Fibroblast of pulmonary artery (primary cell): ENCODE data around the gene NRP2.

Source experiments
- DNase-seq: peaks from one replicate; pipeline ENCODE4 v3.0.0-alpha.2; 2010; ENCODE audit warnings: low read depth
- H3K4me3 ChIP-seq: replicated peaks from 2 replicates; pipeline ENCODE4 v1.5.1; 2011; ENCODE audit warnings: low read depth, mild to moderate bottlenecking, control low read depth, low read length, moderate library complexity
- CTCF ChIP-seq: IDR thresholded peaks from 2 replicates; pipeline ENCODE4 v1.5.1; 2011; ENCODE audit warnings: mild to moderate bottlenecking, control low read depth, low read length, inconsistent platforms; ENCODE audit errors: missing control alignments

NRP2 gene

DNA sequence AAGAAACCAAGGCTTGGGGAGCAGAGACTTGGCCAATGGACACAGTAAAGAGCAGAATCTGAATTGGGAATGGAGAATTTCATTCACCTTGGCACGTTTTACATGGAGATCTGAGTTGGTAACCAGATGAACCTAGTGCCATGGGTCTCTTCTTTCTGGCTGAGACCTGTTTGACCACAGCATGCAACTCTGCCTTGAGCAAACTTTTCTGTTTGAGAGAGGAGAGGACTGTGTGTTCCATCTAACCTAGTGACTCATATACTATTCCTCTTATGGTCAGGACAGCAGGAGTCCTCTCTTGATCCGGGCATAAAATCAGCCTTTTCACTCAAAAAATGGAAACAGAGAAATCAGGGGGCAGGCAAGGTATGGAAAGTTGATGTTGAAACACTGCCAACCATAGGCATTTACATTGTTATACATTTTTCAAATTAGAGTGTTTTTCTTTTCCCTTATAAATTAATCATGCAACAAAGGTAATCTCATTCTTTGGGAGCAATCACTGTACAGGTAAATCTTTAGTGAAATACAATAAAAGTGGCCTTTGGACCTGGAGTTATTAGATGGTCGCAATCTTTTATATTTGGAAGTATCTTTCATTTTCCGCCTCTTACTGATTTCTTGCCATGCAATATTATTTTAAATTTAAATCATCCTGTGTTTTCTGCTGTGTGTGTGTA, 86.7 kb downstream of the NRP2 start:
- TF ChIP-seq CTCF: no peak
- peak; percentile 43 for DNase-seq
- H3K4me3 ChIP-seq: no peak overlapping the region

DNA sequence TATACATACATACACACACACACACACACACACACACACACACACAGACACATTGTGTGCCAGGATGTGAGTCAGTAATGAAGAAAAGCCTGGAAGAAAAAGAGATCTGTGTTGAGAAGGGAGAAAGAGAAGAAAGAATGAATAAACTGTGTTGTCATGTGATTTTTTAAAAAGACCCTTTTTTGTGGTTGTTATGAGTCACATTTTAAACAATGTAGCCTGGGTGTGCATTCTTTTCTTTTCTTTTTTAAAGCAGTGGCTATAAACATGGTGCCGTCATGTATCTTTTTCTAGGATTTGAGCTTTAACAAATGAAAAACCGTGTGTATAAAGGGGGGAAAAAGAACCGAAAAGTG, 87.2 kb downstream of the NRP2 start:
- peak; percentile 90 for DNase-seq
- no peak for TF ChIP-seq CTCF
- H3K4me3 ChIP-seq: no peak overlapping the region

- DNase-seq: no peak
- no peak for TF ChIP-seq CTCF
These were observed 87.6 kb downstream of the NRP2 start for GRCh38 chr2:205769879-205770278.

DNA sequence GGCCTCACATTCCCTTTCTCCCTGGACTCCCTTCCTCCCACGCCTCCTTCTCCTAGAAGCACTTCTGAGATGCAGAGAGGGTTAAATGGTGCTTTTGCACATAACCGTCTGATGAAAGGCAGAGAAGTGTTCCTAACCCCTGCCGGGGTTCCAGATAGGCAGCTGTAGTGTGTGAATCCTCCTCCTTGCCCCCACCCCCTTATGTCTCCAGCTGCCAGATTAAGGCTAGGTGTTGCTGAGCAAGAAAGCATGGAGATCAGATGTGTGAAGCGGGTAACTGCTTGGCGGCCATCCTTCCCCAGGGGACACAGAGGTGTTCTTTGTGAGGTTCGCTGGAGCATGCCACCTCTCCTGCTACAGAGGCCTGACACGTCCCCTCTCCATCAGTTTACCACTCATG, 88.3 kb downstream of the NRP2 start:
- DNase-seq: no peak
- no peak for TF ChIP-seq CTCF
- no peak overlapping the region for H3K4me3 ChIP-seq

More at GRCh38 chr2:205769879-205770278, 87.6 kb downstream of the NRP2 start:
- H3K4me3 ChIP-seq: no peak overlapping the region

- no peak for TF ChIP-seq CTCF
- peak; percentile 37 for DNase-seq
- H3K4me3 ChIP-seq: no peak overlapping the region
These were observed 88.7 kb downstream of the NRP2 start for GRCh38 chr2:205771031-205771430.

- DNase-seq: no peak
- TF ChIP-seq CTCF: no peak
These were observed 89.4 kb downstream of the NRP2 start for GRCh38 chr2:205771666-205772065.

GRCh38 chr2:205772983-205773382, 90.7 kb downstream of the NRP2 start:
- DNase-seq: no peak
- no peak overlapping the region for H3K4me3 ChIP-seq
- TF ChIP-seq CTCF: no peak

More at GRCh38 chr2:205771666-205772065, 89.4 kb downstream of the NRP2 start:
- no peak overlapping the region for H3K4me3 ChIP-seq
